ENCODE results near the gene OR8G1. TPM values are rescaled to one million over a fixed set of nuclear protein-coding genes. Genes with fewer than 3 reads are reported as not detected.

OR8G1 gene
- total RNA-seq, 2 donors from 2014 or later: not detected

DNA sequence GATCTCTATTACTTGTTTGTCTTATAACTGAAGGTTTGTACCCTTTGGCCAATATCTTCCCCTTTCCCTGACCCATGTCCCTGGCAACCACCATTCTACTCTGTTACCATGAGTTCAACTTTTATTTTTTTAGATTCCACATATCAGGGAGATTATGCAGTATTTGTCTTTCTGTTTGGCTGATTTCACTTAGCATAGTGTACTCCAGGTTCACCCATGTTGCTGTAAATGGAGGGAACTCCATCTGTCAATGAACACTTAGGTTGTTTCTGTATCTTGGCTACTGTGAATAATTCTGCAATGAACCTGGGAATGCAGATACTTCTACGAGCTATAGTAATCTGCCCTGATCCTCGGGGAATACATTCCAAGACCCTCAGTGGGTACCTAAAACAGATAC lies 42.9 kb upstream of the OR8G1 start:
- Histone ChIP-seq H3K36me3 (no peaks in the 10 kb centered on the region), H3K9me3 (no peaks in the 10 kb centered on the region), H3K27ac (no peak overlapping the region), H3K4me3 (no peak overlapping the region), H3K4me1 (ENCODE audit: control insufficient read depth in 1 of 2, low read depth in 2 of 2) (peaks cover 0 to 21% of the 10 kb centered on the region in 2 donors), H3K27me3 (replicated peaks; ENCODE audit: insufficient read depth) (no peaks in the 10 kb centered on the region)
- DNase-seq (ENCODE audit: low spot score): no peak
- TF ChIP-seq, protein P1, sequence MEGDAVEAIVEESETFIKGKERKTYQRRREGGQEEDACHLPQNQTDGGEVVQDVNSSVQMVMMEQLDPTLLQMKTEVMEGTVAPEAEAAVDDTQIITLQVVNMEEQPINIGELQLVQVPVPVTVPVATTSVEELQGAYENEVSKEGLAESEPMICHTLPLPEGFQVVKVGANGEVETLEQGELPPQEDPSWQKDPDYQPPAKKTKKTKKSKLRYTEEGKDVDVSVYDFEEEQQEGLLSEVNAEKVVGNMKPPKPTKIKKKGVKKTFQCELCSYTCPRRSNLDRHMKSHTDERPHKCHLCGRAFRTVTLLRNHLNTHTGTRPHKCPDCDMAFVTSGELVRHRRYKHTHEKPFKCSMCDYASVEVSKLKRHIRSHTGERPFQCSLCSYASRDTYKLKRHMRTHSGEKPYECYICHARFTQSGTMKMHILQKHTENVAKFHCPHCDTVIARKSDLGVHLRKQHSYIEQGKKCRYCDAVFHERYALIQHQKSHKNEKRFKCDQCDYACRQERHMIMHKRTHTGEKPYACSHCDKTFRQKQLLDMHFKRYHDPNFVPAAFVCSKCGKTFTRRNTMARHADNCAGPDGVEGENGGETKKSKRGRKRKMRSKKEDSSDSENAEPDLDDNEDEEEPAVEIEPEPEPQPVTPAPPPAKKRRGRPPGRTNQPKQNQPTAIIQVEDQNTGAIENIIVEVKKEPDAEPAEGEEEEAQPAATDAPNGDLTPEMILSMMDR (IDR thresholded peaks at IDR 0.05): no peak
- ATAC-seq (ENCODE audit: insufficient number of reproducible peaks, low FRiP score, low read depth): no peak

DNA sequence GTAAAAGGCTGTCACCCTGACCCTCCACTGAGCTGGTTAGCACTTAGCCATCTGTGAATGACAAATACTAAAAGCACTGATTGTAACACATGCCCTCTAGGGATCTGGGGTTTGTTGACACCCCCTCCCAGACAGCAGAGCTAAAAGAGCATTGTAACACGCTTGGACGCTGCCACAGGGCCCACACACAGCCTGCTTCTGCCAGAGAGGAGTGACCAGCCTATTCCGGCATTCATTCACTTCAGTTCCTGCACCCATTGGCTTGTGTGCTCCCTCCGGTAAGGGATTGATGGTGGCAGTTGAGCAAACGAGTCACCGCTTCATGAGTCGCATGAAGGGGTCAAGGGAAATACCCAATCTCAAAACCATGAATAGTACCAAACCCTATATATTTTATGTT lies 42.0 kb upstream of the OR8G1 start:
- no peaks in the 10 kb centered on the region for H3K36me3 ChIP-seq
- no peaks in the 10 kb centered on the region for H3K9me3 ChIP-seq
- H3K4me1 ChIP-seq (ENCODE audit: control insufficient read depth in 1 of 2, low read depth in 2 of 2): peaks cover 0 to 17% of the 10 kb centered on the region in 2 donors
- no peak overlapping the region for H3K27ac ChIP-seq
- DNase-seq (ENCODE audit: low spot score): no peak
- ATAC-seq (ENCODE audit: insufficient number of reproducible peaks, low FRiP score, low read depth): no peak
- H3K27me3 ChIP-seq (replicated peaks; ENCODE audit: insufficient read depth): no peaks in the 10 kb centered on the region
- TF ChIP-seq, protein P1 (IDR thresholded peaks at IDR 0.05): no peak
- H3K4me3 ChIP-seq: no peak overlapping the region

- DNase-seq (ENCODE audit: low spot score) (no peak), ATAC-seq (ENCODE audit: insufficient number of reproducible peaks, low FRiP score, low read depth) (no peak)
- Histone ChIP-seq H3K27me3 (replicated peaks; ENCODE audit: insufficient read depth) (no peaks in the 10 kb centered on the region), H3K4me1 (ENCODE audit: control insufficient read depth in 1 of 2, low read depth in 2 of 2) (peaks cover 0 to 9% of the 10 kb centered on the region in 2 donors), H3K27ac (no peak overlapping the region), H3K4me3 (no peak overlapping the region), H3K9me3 (no peaks in the 10 kb centered on the region), H3K36me3 (no peaks in the 10 kb centered on the region)
- TF ChIP-seq, protein P1 (IDR thresholded peaks at IDR 0.05): no peak
Measured at GRCh38 chr11:124199702-124200101, 41.2 kb upstream of the OR8G1 start.

DNA sequence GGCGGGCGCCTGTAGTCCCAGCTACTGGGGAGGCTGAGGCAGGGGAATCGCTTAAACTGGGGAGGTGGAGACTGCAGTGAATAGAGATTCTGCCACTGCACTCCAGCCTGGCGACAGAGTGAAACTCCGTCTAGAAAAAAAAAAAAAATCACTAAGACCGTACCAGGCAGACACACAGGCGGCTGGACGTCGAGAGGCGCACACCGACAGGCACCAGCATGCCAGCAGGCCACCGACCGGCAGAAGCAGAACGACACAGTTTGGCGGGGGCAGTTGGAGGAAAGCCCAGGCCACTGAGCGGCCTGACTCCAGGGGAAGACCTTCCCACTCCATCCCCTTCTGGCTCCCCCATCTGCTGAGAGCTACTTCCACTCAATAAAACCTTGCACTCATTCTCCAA lies 40.2 kb upstream of the OR8G1 start:
- H3K27me3 ChIP-seq (replicated peaks; ENCODE audit: insufficient read depth): no peaks in the 10 kb centered on the region
- no peaks in the 10 kb centered on the region for H3K4me1 ChIP-seq (ENCODE audit: control insufficient read depth in 1 of 2, low read depth in 2 of 2)
- TF ChIP-seq, protein P1 (IDR thresholded peaks at IDR 0.05): no peak
- H3K4me3 ChIP-seq: no peak overlapping the region
- no peaks in the 10 kb centered on the region for H3K36me3 ChIP-seq
- no peak overlapping the region for H3K27ac ChIP-seq
- no peaks in the 10 kb centered on the region for H3K9me3 ChIP-seq
- no peak for DNase-seq (ENCODE audit: low spot score)
- no peak for ATAC-seq (ENCODE audit: insufficient number of reproducible peaks, low FRiP score, low read depth)

DNA sequence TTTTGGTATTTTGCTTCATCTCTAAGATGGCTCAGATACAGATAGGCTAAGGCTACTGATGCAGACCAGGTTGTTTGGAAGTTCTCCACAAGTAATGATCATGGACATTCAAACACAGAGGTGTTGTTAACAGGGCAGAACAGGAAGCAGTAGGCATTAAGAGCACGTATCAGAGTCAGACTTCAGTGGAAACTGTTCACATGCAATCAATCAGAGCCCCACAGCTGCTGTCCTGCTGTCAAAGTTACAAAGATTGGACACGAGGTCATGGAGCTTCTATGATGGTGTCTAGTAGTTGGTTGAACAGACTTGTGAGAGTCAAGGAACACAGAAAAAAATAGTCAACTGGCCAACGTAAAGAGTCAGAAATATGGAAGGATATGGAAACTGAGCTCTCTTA lies 37.9 kb upstream of the OR8G1 start:
- no peak overlapping the region for H3K4me3 ChIP-seq
- H3K9me3 ChIP-seq: no peaks in the 10 kb centered on the region
- H3K27me3 ChIP-seq (replicated peaks; ENCODE audit: insufficient read depth): no peaks in the 10 kb centered on the region
- H3K27ac ChIP-seq: no peak overlapping the region
- no peaks in the 10 kb centered on the region for H3K4me1 ChIP-seq (ENCODE audit: control insufficient read depth in 1 of 2, low read depth in 2 of 2)
- TF ChIP-seq, protein P1 (IDR thresholded peaks at IDR 0.05): no peak
- no peak for ATAC-seq (ENCODE audit: insufficient number of reproducible peaks, low FRiP score, low read depth)
- DNase-seq (ENCODE audit: low spot score): no peak
- no peaks in the 10 kb centered on the region for H3K36me3 ChIP-seq
